Activated CD8-positive, alpha-beta memory T cell treated with anti-CD3 and anti-CD28 coated beads, Interleukin-2, amount 50 U/mL, for 1 hour (primary cell): Measurements from ENCODE around the gene GJA3.

ENCODE experiments used
- DNase-seq: peaks from one replicate; pipeline ENCODE4 v3.0.0-alpha.2; 2020; ENCODE audit errors: extremely low read depth

GJA3 gene

GRCh38 chr13:20160306-20161274 is at the start of gene GJA3:
GJA3 (minus strand) TSS chr13:20161052; CDS start chr13:20143288, 17,764 bp downstream.
- no peak for DNase-seq

DNA sequence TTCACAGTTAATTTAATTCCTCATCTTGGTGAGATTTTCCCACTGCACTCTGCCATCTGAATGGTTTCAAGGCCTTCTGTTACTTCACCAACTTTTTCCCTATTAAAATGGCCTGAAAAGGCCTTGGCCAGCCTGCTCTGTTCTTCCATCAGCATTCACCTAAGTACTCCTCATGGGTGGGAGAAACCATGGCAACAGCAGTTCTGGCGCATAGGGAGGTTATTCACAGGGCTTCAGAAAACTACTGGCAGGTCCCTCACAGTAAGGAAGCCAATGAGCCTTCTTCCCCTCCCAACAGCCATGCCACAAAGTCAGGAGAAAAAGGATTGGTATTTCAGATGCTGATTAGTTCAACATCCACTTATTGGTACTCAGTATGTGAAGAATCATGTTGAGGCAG is 49.1 kb upstream of the GJA3 start:
- DNase-seq = no peak

DNA sequence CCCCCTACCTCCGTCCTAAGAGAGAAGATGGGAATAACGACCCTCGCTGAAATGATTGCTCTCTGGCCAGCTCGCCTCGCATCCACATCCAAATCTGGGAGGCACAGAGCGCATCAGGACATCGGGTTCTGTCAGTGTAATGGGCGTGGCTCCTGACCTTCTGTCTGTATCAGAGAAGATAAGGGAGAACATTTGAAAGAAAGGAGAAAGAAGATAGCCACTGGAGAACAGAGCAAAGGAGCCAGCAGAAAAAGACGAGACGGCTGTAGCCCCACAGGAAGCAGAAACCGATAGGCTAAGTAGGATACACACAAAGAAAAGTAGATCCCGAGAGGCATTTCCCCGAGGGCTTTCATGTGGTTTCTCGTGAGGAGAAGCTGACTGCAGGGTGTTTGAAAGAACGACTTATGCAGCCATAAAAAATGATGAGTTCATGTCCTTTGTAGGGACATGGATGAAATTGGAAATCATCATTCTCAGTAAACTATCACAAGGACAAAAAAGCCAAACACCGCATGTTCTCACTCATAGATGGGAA is 45.9 kb upstream of the GJA3 start:
- no peak for DNase-seq

- no peak for DNase-seq
These were observed 45.3 kb upstream of the GJA3 start for GRCh38 chr13:20206065-20206697.

GRCh38 chr13:20198781-20199180 is 37.9 kb upstream of the GJA3 start:
- DNase-seq = no peak

- DNase-seq = no peak
These were observed 36.5 kb upstream of the GJA3 start for GRCh38 chr13:20197361-20197834.

DNA sequence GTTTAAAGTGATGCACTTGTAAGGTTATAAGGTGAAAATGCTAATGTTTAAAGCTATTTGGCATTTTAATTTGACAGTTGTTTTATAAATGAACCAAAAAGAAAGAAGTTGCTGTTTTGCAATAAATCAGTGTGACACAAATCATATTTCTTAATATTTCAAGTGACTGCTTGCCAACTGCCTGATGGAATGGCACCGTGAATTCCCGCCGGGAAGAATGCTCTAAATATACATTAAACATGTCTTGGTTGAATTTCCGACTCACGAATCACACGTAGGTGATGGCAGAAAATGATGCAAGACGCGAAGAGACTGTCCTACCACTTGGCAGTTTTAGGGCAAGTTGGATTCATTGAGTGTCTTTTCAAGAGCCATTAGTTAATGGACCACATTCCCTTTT is 34.9 kb upstream of the GJA3 start:
- DNase-seq = no peak

GRCh38 chr13:20193907-20194631 is 33.2 kb upstream of the GJA3 start:
- no peak for DNase-seq

DNA sequence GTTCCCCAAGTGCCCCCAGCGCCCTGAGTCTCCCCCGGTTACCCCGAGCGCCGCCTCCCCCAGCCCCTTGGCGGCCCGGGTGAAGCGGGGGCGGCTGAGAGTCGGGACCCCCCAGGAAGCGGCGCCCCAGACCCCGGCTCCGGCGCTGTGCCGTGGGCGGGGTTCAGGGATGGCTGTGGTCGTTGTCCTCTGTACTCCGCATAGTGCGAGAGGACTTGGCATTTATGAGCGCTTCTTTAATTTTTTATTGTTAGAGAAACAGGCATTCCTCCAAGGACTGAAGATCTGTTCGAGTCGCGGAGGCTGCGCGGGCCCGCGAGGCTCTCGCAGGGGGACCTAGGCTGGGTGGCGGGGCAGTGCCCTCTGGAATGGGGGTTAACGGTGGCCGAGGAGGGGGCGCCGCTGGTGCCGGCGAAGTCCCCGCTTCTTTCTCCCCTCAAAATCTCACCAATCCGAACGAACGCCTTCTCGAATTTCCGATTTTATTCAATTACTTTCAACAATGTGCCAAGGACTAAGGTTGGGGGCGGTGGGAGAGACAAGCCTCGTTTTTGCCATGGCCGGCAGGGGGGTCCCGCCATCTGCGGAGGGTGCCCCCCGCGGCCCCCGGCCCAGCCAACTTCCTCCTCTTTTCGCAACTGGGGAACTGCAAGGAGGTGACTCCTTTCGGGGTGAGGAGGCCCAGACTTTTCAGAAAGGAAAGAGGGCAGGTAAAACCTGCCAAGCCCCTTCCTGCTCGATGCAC is 32.5 kb upstream of the GJA3 start:
- DNase-seq = no peak

GRCh38 chr13:20192836-20193161 is 31.9 kb upstream of the GJA3 start, which contains the start of gene GJB2:
GJB2 (minus strand) TSS chr13:20192938; CDS start chr13:20189581, 3,357 bp downstream.
- DNase-seq = no peak

GRCh38 chr13:20192158-20192835 is 31.4 kb upstream of the GJA3 start:
- DNase-seq = no peak

- no peak for DNase-seq
These were observed 30.7 kb upstream of the GJA3 start for GRCh38 chr13:20191311-20192157.

GRCh38 chr13:20190481-20191310 is 29.8 kb upstream of the GJA3 start:
- DNase-seq = no peak

DNA sequence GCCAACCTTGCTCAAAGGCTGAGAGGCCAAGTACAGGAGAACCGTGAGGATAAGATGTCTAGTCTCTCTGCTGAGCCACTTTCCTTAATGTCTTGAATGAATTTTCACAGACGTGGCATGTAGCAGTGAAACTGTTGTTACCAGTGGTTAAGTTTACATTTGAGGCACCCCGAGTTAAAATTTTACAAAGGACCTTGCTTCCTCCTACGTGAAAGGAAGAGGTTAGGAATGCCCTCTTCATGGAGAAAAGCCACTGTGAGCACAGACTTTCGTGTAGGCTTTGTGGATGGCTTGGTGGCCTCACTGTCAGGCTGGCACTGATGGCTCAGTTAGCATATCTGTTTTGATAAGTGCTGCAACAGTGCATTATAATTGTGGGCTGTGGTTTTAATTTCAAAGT is 29.2 kb upstream of the GJA3 start:
- DNase-seq = no peak

- DNase-seq = no peak
These were observed 28.1 kb upstream of the GJA3 start for GRCh38 chr13:20188667-20189553.

- DNase-seq = no peak
These were observed 25.9 kb upstream of the GJA3 start for GRCh38 chr13:20186771-20187170.

- no peak for DNase-seq
These were observed 24.7 kb upstream of the GJA3 start for GRCh38 chr13:20185366-20186056.
